Activated gamma-delta T cell treated with Interleukin-2 at 50 U/mL for 16 hours (primary cell): Measurements from ENCODE around the gene KRT17.
"Not testable (repeated sequence)": the region's sequence is repeated elsewhere in the genome, so short reads cannot be mapped to it uniquely, and the experiment has no call there.

Experiments used
- DNase-seq: peaks from one replicate; pipeline ENCODE4 v3.0.0-alpha.2; 2020

Gene KRT17

DNA sequence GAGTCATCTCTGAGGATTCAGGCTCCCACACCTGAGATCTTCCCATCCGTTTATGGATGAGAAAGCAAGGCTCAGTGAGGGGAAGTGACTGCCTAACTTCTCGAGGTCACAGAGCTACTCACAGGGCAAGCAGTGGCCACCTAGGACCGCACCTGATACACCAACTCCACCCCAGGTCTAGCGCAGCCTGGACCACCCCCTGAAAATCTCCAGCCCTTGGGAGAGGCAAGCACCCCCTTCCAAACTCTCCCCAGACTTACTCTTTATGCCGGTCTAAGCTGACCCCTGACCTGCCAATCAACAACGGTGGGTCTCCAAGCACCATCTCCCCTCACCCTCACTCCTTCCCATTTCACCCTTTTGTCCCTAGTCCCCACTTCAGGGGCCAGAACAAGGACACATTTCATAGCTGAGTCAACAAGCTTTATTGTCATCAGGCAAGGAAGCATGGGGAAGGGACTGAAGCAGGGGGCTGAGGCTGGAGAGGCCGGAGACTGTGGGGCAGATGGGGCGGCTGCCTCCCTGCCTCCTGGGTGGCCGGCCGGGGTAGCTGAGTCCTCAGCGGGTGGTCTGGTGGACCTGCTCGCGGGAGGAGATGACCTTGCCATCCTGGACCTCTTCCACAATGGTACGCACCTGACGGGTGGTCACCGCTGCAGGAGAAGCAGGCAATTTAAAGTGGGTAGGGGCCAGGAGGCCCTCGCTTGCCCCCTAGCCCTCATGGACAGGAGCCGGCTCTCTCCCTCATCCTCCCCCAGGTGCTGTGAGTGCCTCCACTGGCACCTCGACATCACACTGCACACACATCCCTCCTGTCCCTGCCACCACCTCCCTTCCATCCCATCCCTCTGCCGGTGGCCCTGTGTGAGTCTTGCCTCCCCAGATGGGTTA lies 5.1 kb downstream of the KRT17 start:
- no peak for DNase-seq

DNA sequence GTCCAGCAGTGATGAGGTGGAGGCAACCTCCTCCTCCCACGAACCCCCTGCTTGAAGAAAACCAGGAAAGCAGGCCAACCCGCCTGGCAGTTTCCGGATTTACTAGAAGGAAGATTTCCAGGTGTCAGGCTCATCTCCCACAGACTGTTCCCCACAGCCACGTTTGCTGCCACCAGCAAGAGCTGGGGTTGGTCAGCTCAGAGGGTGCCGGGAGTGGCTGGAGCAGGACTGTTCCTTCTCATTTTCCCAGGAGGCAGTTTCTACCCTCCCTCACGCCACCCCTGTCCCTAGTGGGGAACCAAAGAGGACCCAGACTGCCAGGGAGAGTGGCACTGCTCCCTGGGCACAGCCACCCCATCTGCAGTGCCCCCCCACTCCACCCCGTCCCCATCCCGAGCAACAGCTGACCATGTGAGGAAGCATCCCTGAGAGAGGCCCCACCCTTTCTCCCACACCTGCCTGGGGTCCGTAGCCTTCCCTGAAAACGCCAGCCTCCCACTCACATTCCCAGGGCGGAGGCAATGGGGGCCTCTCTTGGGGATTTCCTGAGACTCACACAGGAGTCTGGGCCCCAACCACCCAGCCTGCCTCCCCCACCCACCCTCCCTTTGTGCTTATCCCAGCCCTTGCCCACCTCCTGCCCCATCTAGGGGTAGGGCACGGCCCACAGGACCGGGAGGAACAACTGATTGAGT lies 5.9 kb downstream of the KRT17 start:
- no peak for DNase-seq

DNA sequence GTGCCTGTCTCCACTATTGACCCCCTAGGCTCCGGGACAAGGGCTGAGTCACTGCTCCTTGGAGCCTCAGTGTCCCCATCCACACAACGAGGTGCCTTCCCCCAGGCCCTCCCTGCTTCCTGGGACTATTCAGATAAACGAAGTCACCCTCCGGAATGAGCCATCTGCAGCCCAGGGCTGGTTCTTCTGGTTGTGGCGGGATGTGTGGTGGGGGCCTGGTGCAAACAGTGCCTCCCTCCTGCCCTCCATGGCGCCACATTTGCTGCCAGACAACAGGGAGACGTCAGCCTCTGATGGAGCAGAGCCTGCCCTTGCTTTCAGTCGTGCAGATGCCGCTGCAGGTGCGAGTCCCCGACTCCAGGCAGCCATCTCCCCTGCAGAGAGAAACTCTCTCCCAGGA lies 6.7 kb downstream of the KRT17 start:
- DNase-seq, result no peak

DNA sequence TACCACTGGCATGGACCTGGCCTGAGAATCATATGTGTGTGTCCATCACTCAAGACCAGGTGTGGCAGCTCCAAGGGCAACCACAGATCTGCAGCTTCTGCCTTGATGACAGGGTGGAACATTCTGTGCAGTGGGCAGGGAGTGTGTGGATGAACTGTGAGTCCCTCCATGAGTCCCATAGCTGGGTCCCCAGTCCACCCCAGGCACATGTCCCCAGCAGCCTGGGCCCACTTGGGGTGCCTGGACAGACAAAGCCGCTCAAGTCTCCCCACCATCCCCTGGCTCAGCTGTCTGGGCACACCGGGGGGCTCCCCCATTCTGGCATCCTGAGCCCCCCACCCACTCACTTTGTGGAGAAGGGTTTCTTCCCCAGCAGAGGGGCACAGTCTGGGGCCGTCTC lies 7.2 kb downstream of the KRT17 start:
- no peak for DNase-seq

DNA sequence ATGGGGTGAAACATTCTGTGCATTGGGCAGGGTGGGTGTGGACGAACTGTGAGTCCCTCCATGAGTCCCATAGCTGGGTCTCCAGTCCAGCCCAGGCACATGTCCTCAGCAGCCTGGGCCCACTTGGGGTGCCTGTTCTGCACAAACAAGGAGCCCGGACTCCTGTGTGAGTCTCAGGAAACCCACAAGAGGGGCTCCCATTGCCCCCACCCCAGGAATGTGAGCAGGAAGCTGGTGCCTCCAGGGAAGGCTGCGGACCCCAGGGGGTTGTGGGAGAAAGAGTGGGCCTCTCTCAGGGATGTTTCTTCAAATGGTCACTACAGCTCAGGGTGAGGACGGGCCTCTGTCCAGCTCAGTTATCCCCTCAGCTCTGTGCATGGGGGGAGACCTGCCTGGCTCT lies 7.9 kb downstream of the KRT17 start:
- DNase-seq, result not testable (repeated sequence)

DNA sequence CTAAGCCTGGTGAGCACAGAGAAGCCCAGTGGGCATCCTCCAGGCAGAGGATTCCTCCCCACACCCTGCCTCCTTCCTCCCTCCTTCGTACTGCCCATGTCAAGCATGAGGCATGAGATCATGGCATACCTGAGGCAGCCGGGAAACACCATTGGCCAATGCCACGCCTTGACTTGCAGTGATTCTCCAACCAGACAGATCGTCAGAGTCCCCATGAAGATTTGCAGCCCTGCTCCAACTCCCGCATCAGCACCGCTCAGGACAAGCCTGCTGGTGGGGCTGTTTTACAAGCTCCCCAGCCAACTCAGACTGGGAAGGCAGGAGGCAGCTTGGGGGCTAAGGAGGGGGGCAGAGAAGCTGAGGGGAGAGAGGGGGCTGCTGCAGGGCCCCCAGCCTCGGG lies 8.9 kb downstream of the KRT17 start:
- no peak for DNase-seq

DNA sequence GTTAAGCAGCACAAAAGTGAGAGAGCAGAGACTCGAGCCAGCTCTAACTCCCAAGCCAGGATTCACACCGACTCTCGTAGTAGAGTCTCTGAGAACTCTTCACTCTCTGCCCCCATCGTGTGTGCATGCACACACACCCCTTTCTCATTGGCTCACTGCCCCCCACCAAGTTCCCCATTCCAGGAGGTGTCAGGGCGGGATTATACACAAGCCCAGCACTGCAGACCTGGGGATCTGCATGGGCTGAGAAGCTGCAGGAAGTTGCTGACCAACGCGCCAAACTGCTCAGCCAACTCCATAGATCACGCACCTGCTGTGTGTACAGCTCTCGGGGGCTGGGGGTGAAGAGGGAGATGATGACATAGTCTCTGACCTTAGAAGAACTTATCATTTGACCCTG lies 9.6 kb downstream of the KRT17 start:
- not testable (repeated sequence) for DNase-seq

DNA sequence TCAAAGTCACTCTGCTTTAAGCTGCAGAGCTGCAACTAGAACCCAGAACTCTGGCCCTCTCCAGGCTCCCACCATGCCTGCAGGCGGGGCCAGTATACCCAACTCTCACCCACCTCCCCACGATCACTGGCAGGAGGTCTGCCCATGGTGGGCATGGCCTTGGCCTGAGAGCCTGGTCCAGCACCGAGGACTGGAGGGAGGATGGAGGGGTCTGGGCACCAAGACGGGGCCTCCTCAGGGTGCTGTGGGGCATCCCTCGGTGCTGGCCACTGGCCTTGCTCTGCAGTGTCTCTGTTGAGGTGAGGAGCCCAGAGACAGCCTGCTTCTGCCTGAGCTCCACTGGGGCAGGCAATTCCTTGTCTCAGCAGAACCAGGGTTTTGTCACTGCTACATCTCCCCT lies 10.3 kb downstream of the KRT17 start:
- DNase-seq, result no peak

DNA sequence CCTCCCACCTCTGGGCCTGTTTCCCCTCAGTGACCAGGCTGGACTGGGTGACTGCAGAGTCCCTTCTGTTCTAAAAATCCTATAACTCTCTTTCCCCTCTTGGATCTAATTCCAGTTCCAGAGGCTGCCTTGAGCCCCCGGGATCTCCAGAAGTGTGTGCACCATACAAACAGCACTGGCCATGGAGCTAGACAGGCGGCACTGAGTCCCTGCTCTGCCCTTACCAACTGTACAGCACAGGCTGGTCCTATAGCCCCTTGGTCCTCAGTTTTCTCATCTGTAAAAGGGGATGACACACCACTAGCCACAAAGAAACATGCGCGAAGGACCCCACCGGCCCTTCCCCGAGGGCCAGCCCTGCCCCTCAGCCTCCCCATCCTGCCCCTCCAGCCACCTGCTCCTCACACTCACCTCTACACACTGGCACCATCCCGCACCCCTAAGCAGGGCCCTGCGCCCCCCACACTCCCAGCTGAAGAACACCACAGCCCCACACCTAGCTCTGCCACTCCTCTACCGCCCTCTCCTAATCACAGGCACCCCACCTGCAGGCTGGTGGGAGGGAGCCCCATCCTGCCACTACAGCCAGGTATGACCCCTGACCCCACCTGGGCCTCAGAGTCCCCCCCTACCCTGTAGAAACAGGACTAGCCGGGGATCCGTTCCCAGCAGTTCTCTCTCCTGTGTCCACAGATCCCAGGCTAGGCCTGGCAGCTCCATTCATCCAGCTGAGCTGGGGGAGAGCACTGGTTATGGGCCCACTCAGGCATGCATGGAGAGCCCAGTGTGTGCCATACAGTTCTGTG lies 10.9 kb downstream of the KRT17 start:
- DNase-seq, result no peak

DNA sequence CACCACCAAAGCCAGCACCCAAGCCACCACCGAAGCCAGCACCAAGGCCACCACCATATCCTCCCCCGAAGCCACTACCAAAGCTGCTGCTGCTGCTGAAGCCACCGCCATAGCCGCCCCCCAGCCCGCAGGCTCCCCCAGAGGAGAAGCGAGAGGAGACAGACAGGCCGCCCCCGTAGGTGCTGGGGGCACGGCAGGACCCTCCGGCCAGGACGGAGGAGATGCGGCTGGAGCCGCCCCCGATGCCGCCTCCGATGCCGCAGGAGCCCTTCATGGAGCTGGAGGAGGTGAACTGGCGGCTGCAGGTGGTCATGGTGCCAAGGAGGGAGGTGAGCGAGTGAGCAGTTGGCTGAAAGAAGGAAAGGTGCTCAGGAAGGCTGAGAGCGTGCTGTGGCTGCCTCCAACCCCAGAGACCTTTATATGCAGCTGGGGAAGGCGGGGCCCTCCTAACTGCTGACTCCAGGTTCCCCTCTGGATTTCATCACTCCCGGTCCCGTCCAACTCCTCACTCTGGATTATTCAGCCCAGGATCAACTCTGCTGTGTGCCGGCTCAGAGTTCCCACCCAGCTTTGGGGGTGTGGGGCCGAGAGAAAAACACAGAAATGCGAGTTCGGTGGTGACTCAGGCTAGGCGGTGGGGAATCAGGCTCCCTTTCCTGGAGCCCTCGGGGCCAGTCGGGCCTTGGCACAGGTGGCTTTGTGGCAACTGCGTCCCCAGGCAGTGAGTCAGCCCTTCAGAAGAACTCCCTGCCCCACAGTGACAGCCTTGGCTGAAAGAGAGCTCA lies 11.8 kb downstream of the KRT17 start, which contains the start of gene KRT16:
KRT16 (minus strand) TSS at position 392 of the 785 bp plus-strand sequence; CDS start at position 313, 79 bp downstream.
- DNase-seq, result not testable (repeated sequence)

DNA sequence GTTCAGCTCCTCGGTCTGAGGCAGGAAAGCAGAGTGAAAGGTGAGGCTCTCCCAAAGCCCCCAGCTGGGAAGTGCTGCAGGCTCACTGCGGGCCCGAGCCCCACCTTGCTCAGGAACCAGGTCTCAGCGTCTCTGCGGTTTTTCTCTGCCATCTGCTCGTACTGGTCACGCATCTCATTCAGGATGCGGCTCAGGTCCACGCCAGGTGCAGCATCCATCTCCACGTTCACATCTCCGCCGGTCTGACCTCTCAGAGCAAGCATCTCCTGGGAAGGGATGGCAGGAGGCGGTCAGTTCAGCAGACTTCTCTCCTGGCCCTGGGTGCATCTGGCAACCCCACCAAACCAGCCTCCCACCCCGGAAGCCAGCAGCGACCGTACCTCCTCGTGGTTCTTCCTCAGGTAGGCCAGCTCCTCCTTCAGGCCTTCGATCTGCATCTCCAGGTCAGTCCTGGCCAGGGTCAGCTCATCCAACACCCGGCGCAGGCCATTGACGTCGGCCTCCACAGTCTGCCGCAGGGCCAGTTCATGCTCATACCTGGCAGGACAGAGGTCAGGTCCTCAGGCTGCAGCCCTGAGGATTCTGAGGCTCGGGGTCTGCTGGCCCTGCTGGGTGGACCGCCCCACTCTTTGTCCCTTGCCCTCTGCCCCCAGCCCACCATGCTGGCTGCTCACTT lies 13.3 kb downstream of the KRT17 start:
- no peak for DNase-seq

DNA sequence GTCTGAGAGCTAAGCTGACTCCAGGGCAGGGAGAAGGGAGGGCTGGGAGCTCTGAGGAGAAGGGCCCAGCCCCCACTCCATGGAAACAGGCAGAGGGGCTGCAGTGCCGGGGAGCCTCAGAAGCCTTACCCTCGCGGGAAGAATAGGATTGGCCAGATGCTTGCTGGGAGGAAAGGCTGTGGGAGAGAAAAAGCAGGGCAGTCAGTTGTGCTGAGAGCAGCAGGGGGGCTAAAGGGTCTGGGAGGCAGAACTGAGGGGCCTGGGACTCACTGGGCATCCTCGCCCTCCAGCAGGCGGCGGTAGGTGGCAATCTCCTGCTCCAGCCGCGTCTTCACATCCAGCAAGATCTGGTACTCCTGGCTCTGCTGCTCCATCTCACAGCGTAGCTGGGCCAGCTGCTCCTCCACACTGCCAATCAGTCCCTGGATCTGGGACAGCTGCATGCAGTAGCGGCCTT lies 14.3 kb downstream of the KRT17 start:
- not testable (repeated sequence) for DNase-seq

DNA sequence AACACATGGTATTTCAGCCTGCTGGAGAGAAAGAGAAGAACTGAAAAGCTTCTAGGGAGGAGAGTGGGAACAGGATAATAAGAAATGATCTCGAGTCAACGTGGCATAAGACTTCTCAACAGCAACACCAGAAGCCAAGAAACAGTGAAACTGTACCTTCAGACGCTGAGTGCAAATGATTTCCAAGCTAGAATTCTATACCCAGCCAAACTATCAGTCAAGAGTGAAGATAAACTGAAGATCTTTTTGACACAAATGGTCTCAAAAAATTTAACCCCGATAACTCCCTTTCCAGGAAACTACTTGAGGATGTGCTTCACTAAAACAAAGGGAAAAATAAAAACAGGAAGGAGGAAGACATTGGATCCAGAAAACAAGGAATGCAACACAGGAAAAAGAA lies 17.4 kb downstream of the KRT17 start:
- DNase-seq, result not testable (repeated sequence)

DNA sequence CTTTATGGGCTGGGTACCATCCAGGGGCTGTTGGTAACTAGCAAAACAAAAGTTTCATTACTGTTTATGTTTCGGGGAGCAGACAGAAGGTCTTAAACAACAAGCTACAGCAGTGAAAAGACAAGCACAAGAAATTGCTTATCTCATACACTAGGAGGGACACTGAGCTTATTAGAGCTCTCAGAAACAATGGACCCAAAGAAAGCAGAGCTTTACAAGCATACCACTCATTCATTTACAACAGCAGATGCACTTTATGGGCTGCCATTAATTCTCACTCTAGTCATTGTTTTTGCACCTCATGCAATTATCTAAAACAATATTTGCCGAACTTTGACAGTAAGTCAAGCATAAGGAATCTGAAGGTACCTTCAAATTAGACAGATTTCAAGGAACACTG lies 21.9 kb downstream of the KRT17 start:
- no peak for DNase-seq

DNA sequence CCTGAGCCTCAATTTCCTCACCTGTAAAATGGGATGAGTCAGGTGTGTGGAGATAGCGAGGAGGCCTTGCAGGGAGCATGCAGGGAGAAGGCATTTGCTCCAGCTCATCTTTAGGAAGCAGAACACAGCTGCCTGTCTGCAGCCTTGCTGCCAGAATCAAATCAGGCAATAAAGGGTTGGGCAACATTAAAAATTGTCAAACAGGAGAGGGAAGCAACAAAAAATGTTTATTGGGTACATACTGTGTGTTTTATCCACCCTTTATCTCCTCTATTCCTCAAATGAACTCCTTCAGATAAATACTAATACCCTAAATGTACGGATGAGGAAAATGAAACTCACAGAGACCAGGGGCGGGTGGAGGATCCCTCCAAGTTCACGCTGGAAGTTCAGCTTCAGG lies 24.1 kb downstream of the KRT17 start:
- DNase-seq, result no peak

DNA sequence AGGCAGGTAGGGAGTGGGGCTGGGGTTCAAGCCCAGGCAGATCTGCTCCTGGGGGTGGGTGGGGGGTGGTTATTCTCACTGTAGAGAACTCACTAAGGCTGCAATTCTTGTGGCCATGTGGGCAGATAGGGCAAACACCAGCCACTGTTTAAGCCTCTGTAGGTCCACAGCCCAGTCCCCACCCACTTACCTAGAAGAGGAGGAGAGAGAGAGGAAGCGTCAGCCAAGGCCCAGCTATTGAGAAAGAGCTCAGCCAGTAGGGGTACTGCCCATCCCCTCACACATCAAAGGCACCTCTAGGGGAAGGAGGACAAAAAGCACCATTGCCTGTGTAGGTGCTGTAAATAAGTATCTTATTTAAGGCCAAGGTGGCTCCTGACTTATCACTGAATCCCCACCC lies 24.7 kb downstream of the KRT17 start:
- DNase-seq, result no peak

DNA sequence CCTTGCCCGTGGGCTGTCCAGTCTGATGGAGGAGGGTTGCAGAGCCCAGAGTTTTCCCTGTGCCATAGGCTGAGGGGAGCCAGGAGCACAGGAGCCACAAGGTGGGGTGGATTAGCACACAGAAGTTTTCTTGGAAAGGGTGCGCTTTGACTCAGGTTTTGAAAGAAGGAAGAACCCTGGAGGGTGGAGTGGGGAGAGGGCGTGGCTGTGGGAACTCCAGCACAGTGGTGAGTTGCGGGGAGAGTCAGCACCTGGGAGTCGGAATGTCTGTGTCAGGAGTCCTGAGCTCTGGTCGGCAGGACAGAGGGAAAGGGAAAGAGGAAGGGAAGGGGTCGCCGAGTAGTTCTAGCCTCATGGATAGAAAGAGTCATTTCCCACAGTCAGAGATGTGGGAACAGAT lies 28.8 kb downstream of the KRT17 start:
- no peak for DNase-seq

DNA sequence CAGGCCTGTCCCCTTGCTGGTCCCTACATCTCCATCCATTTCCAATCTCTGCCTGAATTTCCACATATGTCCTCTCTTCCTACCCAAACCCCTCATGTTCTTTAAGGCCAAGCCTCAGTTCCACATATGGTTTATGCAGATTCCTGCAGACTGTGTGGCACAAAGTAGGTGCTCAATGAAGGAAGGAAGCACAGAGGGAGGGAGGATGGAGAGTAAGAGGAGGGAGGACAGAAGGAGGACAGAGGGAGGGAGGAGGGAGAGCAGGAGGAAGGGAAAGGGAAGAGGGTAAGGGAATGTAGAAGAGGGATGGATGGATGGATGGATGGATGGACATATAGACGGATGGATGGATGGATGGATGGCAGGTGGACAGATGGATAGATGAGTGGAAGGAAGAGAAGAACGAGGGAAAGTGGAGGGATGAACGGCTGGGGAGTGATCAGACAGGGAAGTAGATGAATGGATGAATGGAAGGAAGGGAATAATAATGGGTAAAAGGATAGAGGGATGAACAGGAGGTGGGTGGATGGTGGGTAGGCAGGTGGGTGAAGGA lies 29.9 kb downstream of the KRT17 start:
- no peak for DNase-seq

DNA sequence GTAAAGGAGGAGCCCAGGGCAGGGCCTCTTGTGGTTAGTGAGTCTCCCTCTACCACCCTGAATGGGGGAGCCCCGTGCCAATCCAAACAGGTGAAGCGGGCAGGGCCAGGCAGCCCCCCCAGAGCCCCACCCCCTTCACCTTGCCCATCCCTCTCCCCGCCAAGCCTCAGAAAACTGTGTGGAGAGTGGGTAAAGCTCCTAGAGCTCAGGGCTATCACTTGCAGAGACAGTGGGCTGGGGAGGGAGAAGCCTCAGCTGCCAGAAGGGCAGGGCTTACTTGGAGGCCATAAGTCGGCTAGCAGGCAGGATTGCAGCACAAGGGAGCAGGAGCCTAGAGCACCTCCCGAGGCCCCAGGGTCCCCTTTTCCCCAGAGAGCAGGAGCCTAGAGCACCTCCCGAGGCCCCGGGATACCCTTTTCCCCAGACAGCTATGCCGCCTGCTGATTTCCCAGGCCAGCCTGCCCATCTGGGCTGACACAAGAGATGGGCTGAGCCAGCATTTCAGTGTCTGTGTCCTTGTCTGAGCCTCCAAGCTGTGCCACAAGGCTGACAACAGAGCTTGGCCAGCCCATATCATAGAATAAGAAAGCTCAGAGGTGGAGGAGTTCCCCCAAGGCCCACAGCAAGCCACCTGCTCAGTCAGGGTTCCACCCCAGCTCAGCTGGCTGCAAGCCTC lies 30.9 kb downstream of the KRT17 start:
- DNase-seq, result no peak

DNA sequence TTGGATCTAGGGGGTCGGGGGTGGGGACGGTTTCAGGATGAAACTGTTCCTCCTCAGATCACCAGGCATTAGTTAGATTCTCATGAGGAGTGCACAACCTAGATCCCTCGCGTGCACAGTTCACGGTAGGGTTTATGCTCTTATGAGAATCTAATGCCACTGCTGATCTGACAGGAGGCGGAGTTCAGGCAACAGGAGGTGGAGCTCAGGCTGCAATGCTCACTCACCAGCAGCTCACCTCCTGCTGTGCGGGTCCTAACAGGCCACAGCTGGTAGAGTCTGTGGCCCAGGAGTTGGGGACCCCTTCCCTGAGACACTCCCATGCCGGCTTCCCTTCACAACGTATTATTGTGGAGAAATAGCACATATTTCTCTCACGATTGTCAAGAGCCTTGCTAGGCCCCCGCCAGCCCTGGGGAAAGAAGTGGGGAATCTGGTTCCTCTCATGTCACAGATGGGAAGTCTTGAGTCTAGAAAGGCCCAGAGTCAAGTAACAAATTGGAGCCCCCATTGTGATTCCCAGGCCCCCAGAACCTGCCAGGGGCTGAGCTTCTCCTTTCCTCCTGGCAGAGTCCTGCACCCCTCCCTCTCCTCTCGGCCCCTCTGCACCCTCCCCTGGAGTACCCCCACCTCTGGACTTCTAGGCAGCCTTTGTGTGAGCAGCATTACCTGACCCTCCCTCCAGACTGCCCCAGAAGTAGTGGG lies 31.6 kb downstream of the KRT17 start:
- no peak for DNase-seq
